ENCODE data around the gene OPN1SW. TPM values are rescaled to one million over a fixed set of nuclear protein-coding genes. Genes with fewer than 3 reads are reported as not detected.

Gene OPN1SW
- total and polyA plus RNA-seq, 9 of the 15 experiments (the other 6 are each of a cell fraction or from before 2014, with no cell fraction given): 0.84 to 1.0 TPM; not detected in 7

DNA sequence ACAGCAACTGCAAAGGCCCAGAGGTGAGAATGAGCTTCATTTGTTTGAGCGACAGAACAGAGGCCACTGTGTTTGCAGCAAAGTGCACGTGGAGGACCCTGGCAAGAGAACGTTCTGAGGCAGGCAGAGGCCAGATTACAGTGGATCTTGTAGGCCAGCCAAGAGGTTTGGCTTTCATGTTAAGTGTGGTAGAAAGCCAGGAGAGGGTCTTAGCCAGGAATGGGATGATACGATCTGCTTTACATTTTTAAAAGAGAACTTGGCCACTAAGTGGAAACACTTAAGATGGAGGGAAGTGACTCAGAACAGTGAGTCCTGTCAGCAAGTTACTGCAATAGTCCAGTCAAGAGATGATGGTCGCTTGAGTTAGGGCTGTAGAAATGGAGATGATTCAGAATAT, 20.7 kb upstream of the OPN1SW start:
- H4K20me1 ChIP-seq (replicated peaks; ENCODE audit: control insufficient read depth, insufficient read depth, low read length): no peaks in the 10 kb centered on the region
- in situ Hi-C loops (cut with MboI) (no loop called here), intact Hi-C loops (cut with micrococcal nuclease) (no loop called here)
- DNase-seq (ENCODE audit: extremely low read depth in 1 of 4, low spot score in 3 of 4) (no peak), FAIRE-seq (no peak), ATAC-seq (no peak)
- TF ChIP-seq HLTF (IDR thresholded peaks at IDR 0.05): no peak
- TF ChIP-seq ZNF76 (CRISPR knock-in tag; IDR thresholded peaks at IDR 0.05; ENCODE audit: borderline replicate concordance): no peak
- peak in 1 of 3 experiments; percentile 9 for TF ChIP-seq YY1 (IDR thresholded peaks at IDR 0.05; ENCODE audit: borderline replicate concordance in 1 of 3, control insufficient read depth in 1 of 3, extremely low read depth in 1 of 3, insufficient read depth in 3 of 3, insufficient read length in 1 of 3, insufficient replicate concordance in 2 of 3, low read depth in 1 of 3, low read length in 2 of 3)
- no peak for TF ChIP-seq ZFP30 (CRISPR knock-in tag; IDR thresholded peaks at IDR 0.05; ENCODE audit: borderline replicate concordance)
- no peak for TF ChIP-seq ZNF407 (IDR thresholded peaks at IDR 0.05; ENCODE audit: low read depth)
- no peak for TF ChIP-seq CBX3 (IDR thresholded peaks at IDR 0.05; ENCODE audit: borderline replicate concordance in 1 of 2, low read length in 2 of 2)
- no peak for TF ChIP-seq SMAD3 (CRISPR knock-in tag; conservative IDR thresholded peaks at IDR 0.05)
- TF ChIP-seq KAT2B (IDR thresholded peaks at IDR 0.05; ENCODE audit: low read depth, low read length): no peak
- no peak for TF ChIP-seq PHF8 (IDR thresholded peaks at IDR 0.05; ENCODE audit: borderline replicate concordance, low read length)
- no peak overlapping the region for H3K4me2 ChIP-seq (ENCODE audit: insufficient read depth, low read length)
- ChIA-PET CTCF (ENCODE audit: low intra/inter-chr PET ratio) (no interaction called here), POLR2A (interaction anchor here (0.6 to 2.0 kb wide), 7 partner anchors 9 to 643 kb away, joined by 3 to 7 read pairs (median 4); no protein-coding TSS in a partner anchor)
- no peaks in the 10 kb centered on the region for H3K9me3 ChIP-seq (replicated peaks; ENCODE audit: control insufficient read depth, insufficient read depth, low read depth, low read length)
- no peak overlapping the region for H3K4me3 ChIP-seq
- no peak overlapping the region for H2AFZ ChIP-seq (ENCODE audit: low read depth, low read length)
- no peak overlapping the region for H3K9ac ChIP-seq (ENCODE audit: insufficient read depth in 1 of 2, low read depth in 2 of 2, low read length in 2 of 2)
- H3K9me1 ChIP-seq (ENCODE audit: control insufficient read depth, insufficient read depth, low read length): no peaks in the 10 kb centered on the region
- peaks cover 25% of the 10 kb centered on the region; the same call in 2 of the 3 replicates for H3K36me3 ChIP-seq (ENCODE audit: control insufficient read depth, insufficient read depth, low read length)
- BruUV-seq (replicated peaks): no TSS peak
- H3K79me2 ChIP-seq (ENCODE audit: control insufficient read depth, insufficient read depth, low read length): peaks cover 9% of the 10 kb centered on the region; the same call in 2 of the 3 replicates
- peaks cover 18 to 28% of the 10 kb centered on the region in 2 experiments for H3K4me1 ChIP-seq (replicated peaks in 1 of 2; ENCODE audit: control insufficient read depth in 2 of 2, insufficient read depth in 2 of 2, low read length in 2 of 2)
- WGBS (ENCODE audit: insufficient coverage, low coverage, missing lambda C conversion rate): 54% methylated on average over 5 of the region's 5 CpGs
- H3K27me3 ChIP-seq (ENCODE audit: control insufficient read depth in 2 of 2, insufficient read depth in 2 of 2, low read length in 2 of 2): no peaks in the 10 kb centered on the region
- no peak overlapping the region for H3K27ac ChIP-seq (ENCODE audit: extremely low read depth, low read depth, low read length)

All from K562 (cell line).